Lung (tissue), 12 donors: ENCODE results near the gene PTPRH. TPM values are rescaled to one million over a fixed set of nuclear protein-coding genes. Genes with fewer than 3 reads are reported as not detected.
A peak's percentile ranks its signal among the peaks of the same experiment; 100 is the strongest.

Experiments used
- ATAC-seq: fragments of 200-7000 bp; cut with Tn5 transposase; one replicate; pipeline ENCODE4 v1.9.1; 2020; ENCODE audit warnings: moderate number of reproducible peaks; ENCODE audit not compliant: insufficient read depth, low FRiP score
- DNase-seq, 3 donors: peaks; one replicate each; pipeline ENCODE4 v3.0.0-alpha.2; 2013 to 2017
- H3K27ac ChIP-seq, 2 donors: one replicate each; pipeline ENCODE4 v1.5.1; 2013; ENCODE audit warnings: mild to moderate bottlenecking in 2 of 2, moderate library complexity in 2 of 2, control low read depth in 1 of 2, inconsistent platforms in 1 of 2, low read depth in 1 of 2, low read length in 1 of 2
- H3K27me3 ChIP-seq, 3 donors: one replicate each; pipeline ENCODE4 v1.5.1; 2013; ENCODE audit warnings: low read length in 2 of 3; ENCODE audit not compliant: control insufficient read depth in 3 of 3, insufficient read depth in 3 of 3
- H3K36me3 ChIP-seq, 4 donors: one replicate each; pipeline ENCODE4 v1.5.1; 2013; ENCODE audit warnings: low read length in 4 of 4, mild to moderate bottlenecking in 1 of 4, moderate library complexity in 1 of 4; ENCODE audit not compliant: control insufficient read depth in 4 of 4, insufficient read depth in 4 of 4
- H3K4me1 ChIP-seq, 5 donors: one replicate each; pipeline ENCODE4 v1.5.1; 2013; ENCODE audit warnings: low read length in 5 of 5, mild to moderate bottlenecking in 2 of 5, moderate library complexity in 1 of 5; ENCODE audit not compliant: control insufficient read depth in 5 of 5, insufficient read depth in 5 of 5
- H3K4me3 ChIP-seq: one replicate; pipeline ENCODE4 v1.5.1; 2013; ENCODE audit warnings: mild to moderate bottlenecking, control low read depth, moderate library complexity
- H3K9ac ChIP-seq, 2 donors: one replicate each; pipeline ENCODE4 v1.5.1; 2013; ENCODE audit warnings: low read length in 2 of 2, control low read depth in 1 of 2; ENCODE audit not compliant: insufficient read depth in 1 of 2
- H3K9me3 ChIP-seq, 4 donors: one replicate each; pipeline ENCODE4 v1.5.1; 2013; ENCODE audit warnings: low read length in 3 of 4, mild to moderate bottlenecking in 1 of 4, moderate library complexity in 1 of 4; ENCODE audit not compliant: control insufficient read depth in 4 of 4, insufficient read depth in 3 of 4
- CTCF ChIP-seq: IDR thresholded peaks from 2 replicates; pipeline ENCODE4 v1.5.1; 2012; ENCODE audit warnings: mild to moderate bottlenecking; ENCODE audit errors: control extremely low read depth, extremely low read depth
- WGBS, 2 donors: extraction: QIAGEN DNeasy Blood & Tissue Kit; methylation state at CpG; one replicate each; pipeline ENCODE4 v1.1.7; 2013; 5-methylcytosine and 5-hydroxymethylcytosine counted together
- polyA plus RNA-seq, 2 donors: library from polyadenylated mRNA; stranded (reverse); fragments of 200-250 nt; gene quantifications; one replicate each; pipeline ENCODE4 v1.2.1, GENCODE V29; 2013
- total RNA-seq, 2 donors: library from RNA; depleted of rRNA in 1 of 2; stranded (reverse); fragments of >200 nt in 1 of 2; gene quantifications; one replicate each; pipeline ENCODE4 v1.2.1, GENCODE V29; 2014 to 2021
- donor health status: control.
- donor health status: control.
- donor health status: Bipolar disorder and iron deficiency.
- donor health status: healthy.
- donor health status: DM: yes; HTN: yes; CAD: no.

PTPRH gene
- total and polyA plus RNA-seq, 4 donors, result 0.22 to 1.3 (median 0.51) TPM

- Histone ChIP-seq H3K27me3 (peaks cover 6 to 80% (median 46%) of the 10 kb centered on the region in 3 donors), H3K4me1 (peaks cover 0 to 13% (median 5%) of the 10 kb centered on the region in 5 donors), H3K27ac (no peak overlapping the region), H3K9me3 (peaks cover 0 to 7% (median 0%) of the 10 kb centered on the region in 4 donors), H3K36me3 (no peaks in the 10 kb centered on the region), H3K4me3 (no peak overlapping the region), H3K9ac (no peak overlapping the region)
- 55 to 59% methylated on average over 43 of the region's 43 CpGs for WGBS, 2 donors
- no peak for DNase-seq
- TF ChIP-seq CTCF, result no peak
- ATAC-seq, result no peak
These were observed 34.0 kb downstream of the PTPRH start for GRCh38 chr19:55175117-55175867.

- no peak for TF ChIP-seq CTCF
- no peak overlapping the region for H3K4me3 ChIP-seq
- peaks cover 6 to 81% (median 46%) of the 10 kb centered on the region in 3 donors for H3K27me3 ChIP-seq
- WGBS, 2 donors, result 54 to 58% methylated on average over 21 of the region's 21 CpGs
- no peak overlapping the region for H3K9ac ChIP-seq
- H3K4me1 ChIP-seq, result peaks cover 0 to 11% (median 5%) of the 10 kb centered on the region in 5 donors
- ATAC-seq, result no peak
- no peaks in the 10 kb centered on the region for H3K36me3 ChIP-seq
- H3K27ac ChIP-seq, result no peak overlapping the region
- peaks cover 0 to 7% (median under 1%) of the 10 kb centered on the region in 4 donors for H3K9me3 ChIP-seq
- DNase-seq, result no peak
These were observed 34.7 kb downstream of the PTPRH start for GRCh38 chr19:55174425-55175116.

GRCh38 chr19:55173714-55174409 lies 35.4 kb downstream of the PTPRH start:
- DNase-seq (no peak), ATAC-seq (peak; percentile 46)
- Histone ChIP-seq H3K36me3 (no peaks in the 10 kb centered on the region), H3K4me3 (no peak overlapping the region), H3K27ac (no peak overlapping the region), H3K4me1 (peaks cover 0 to 6% (median 0%) of the 10 kb centered on the region in 5 donors), H3K9ac (no peak overlapping the region), H3K9me3 (peaks cover 0 to 4% (median under 1%) of the 10 kb centered on the region in 4 donors), H3K27me3 (peaks cover 10 to 76% (median 45%) of the 10 kb centered on the region in 3 donors)
- WGBS, 2 donors, result 2% methylated on average over 37 of the region's 37 CpGs
- TF ChIP-seq CTCF, result no peak
